Measurements from ENCODE around the gene BANF2.
"Not testable (repeated sequence)": the region's sequence is repeated elsewhere in the genome, so short reads cannot be mapped to it uniquely, and the experiment has no call there.

BANF2 gene

GRCh38 chr20:17683218-17684076, 16.3 kb upstream of the BANF2 start:
- no peak for DNase-seq

DNA sequence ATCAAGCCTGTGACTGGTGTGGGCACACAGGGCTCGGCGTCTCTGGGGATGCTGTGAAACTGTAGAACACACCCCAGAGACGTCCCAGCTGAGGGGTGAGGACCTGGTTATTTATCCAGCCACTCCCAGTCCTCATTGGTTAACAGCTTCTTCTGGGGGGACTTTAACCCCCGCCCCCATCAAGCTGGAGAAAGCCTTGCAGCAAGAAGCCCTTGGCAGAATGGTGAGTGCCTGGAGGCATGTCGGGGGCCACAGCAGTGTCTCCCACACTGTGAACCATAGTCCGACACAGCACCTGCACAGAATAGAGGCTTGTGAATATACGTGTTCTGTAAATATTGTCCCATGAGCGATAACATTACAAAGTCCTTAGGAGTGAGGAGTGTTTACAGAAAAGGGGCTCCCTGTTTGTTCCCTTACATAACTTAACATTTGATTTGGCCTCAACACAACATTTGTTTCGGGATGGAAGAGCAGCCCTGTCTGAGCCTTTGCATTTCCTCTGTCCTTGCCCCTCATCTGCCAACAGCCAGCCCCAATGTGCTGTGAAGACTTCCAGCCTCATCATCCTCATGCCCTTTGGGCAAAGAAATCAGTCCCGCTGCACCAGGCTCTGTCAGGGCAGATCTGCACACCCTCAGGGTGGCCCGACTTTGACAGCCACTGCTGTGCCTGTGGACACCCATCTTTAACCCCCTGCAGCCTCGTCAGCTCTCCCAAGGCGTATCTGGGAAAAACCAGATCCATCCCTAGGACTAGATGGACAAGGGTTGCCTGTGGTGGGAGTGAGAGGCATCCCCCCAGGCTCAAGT, 15.5 kb upstream of the BANF2 start:
- no peak for DNase-seq

- no peak for DNase-seq
Measured at GRCh38 chr20:17685168-17685567, 14.6 kb upstream of the BANF2 start.

- no peak for DNase-seq
Measured at GRCh38 chr20:17687800-17688199, 12.0 kb upstream of the BANF2 start.

DNA sequence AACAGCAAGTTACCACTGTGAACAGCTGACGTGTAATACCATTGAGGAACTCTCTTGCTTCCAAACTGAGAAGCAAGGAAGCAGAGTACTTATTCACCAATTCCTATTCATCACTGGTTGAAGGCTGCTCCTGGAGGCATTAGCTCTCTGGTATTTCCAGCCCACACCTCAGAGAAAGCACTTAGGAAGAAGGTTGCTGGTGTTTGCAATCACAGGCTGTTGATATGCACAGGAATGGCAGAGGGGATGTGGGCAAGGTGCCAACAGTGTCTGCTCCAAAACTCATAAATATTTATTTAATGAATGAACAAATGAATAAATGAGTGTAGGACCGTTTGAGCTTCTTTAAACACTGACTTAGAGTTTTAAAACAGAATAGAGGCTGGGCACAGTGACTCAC, 10.8 kb upstream of the BANF2 start:
- DNase-seq = no peak

DNA sequence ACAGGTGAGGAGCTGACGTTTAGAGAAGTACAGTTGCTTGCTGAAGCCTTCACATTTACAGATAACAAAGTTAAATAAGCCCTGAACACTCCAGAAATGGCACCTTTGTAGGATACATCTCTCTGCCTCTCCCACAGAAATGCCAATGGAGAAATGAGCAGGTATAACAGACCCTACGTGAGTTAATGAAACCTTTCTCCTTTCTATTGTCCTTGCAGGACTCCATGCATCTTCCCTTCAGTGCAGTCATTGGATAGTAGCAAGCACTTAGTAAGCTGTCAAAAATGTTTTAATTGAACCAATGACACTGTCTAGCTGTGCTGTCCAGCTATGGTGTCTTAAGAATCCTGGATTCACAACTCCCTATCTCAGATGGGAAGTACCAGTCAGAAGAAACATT, 9.6 kb upstream of the BANF2 start:
- DNase-seq = no peak

DNA sequence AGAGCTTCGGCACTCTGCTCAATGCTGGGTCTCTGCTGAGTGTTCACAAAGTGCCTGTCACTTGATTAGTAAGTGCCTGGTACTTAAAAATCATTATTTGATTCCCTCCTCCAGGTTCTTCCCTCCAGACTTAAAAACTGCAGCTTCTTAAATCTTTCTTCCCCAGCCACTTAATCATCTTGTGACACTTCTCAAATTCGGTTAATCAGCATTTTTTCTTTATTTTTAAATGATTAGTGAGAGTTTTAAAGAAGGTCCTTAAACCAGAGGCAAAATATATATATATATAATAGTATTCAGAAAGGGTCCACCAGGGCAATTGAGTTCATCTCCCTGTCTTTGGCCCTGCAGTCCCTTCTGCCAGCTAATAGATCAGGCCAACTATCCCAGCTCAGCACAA, 8.0 kb upstream of the BANF2 start:
- no peak for DNase-seq

GRCh38 chr20:17693444-17694001, 6.2 kb upstream of the BANF2 start:
- DNase-seq = no peak

DNA sequence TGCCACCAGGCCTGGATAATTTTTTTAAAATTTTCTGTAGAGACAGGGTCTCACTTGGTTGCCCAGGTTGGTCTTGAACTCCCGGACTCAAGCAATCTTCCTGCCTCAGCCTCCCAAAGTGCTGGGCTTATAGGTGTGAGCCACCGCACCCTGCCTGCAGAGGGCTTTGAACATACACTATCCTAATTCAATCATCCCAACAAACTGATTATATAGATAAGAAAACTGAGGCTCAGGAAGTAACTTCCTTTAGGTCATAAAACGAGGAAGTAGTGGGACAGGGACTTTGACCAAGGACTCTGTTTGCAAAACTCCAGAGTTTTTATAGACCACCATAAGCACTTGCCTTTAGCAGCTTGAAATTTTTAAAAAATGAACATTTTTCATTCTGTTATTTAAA, 5.0 kb upstream of the BANF2 start:
- DNase-seq = no peak

- no peak for DNase-seq
Measured at GRCh38 chr20:17696287-17696686, 3.5 kb upstream of the BANF2 start.

DNA sequence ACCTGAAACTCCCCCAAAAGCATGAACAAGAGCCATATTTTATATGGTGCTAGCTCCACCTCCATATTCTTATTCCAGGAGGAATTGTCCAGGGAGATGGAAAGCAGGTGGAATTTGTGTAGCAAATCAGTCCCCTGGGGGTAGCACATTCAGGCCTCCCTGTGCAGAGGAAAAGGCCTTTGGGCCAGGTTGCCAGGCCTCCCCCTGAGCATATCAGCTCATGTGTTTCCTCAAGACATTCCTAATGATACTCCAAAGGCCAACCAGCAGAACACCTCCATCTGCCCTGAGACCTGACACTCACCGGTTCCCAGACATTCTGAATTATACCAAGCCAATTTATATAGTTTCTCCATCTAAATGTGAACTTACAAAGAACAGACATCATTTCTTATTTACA, 2.6 kb upstream of the BANF2 start:
- DNase-seq = no peak

- DNase-seq = no peak
Measured at GRCh38 chr20:17698384-17698783, 1.4 kb upstream of the BANF2 start.

- no peak for DNase-seq
Measured at GRCh38 chr20:17700637-17701036, 871 bp downstream of the BANF2 start.

- no peak for DNase-seq
Measured at GRCh38 chr20:17701826-17702225, 2.1 kb downstream of the BANF2 start.

DNA sequence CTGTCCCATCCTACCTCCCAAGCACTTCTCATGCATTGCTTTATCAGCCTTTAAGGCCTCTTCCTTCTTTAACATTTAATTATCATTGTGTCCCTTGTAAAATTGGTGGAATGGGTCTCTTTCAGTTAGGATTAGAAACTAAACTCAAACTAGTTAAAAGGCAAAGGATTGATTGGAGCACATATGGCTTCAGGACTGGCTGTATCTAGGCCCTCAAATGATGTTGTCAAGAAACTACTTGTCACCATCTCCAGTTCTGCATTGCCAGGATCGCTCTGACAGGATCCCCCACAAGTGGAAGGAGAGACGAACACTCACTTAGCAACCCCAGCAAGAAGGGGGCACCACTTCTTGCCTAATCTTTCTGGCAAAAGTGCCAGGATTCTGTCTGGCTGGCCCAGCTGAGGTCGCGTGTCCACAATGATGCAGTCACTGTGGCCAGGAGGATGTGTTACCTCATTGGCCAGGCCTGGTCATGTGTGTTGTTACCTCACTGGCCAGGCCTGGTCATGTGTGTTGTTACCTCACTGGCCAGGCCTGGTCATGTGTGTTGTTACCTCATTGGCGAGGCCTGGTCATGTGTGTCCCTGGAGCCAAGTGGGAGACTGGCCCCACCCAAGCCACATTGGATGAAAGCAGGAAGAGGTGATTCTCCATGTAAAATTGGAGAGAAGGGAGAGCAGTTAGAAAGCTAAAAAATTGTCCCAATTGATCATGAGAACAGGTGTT, 5.0 kb downstream of the BANF2 start:
- DNase-seq = no peak

- no peak for DNase-seq
Measured at GRCh38 chr20:17705916-17706315, 6.2 kb downstream of the BANF2 start.

DNA sequence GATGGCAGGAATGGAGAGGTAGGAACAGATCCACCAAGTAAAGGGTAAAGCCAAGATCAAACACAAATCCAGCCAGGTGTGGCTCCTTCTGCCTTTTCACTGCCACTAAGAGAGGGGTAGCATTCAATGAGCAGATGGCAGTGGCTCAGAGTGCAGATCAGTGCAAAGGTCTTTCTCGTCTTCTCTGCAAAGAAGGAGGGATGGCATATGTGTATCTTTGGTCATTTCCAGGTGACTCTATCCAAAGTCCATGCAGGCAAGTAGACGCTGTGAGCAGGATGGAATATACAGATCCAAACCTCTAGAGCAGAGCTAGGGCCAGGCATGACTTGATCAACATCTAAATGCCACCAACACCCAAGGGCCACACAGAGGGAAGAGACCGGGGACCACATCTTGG, 6.9 kb downstream of the BANF2 start:
- DNase-seq = no peak

DNA sequence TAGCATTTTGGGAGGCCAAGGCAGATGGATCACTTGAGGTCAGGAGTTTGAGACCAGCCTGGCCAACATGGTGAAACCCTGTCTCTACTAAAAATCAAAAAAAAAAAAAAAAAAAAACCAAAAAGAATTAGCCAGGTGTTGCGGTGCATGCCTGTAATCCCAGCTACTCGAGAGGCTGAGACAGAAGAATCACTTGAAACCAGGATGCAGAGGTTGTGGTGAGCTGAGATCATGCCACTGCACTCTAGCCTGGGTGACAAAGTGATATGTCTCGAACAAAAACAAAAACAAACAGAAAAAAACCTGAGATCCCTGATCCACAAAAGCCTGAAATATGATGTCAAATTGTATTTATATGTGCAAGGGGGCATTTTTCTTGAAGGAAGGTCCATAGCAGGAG, 8.2 kb downstream of the BANF2 start:
- DNase-seq = not testable (repeated sequence)

DNA sequence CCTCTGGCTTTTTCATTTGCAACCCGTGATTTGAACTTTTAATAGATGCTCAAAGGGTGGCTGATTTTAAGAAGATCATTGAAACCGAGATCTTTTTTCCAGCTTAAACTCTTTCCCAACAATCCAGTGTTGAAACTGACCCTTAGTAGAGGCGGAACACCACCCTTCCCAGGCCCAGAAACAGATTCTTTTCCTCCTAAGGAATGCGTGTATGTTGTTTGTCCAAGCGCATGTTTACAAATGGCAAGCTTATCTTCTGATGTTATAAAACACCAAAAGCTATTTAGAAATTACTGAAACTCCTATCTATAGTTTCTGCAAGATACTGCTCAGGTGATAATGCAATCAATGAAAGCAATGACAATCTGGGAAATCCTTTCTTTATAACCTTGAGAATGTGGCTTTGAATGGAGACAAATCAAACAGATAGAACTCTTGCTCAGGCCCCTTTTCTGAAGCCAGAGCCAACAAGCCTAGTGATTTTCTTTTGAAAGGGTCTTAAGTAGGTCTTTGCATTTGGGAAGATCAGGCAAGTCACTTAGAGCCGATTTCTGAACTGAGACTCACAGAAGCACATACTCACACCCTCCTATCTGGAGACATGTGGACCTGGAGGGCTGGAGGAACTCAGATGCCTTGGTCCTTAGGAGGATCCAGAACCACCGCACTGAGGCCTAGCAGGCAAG, 9.1 kb downstream of the BANF2 start:
- no peak for DNase-seq

DNA sequence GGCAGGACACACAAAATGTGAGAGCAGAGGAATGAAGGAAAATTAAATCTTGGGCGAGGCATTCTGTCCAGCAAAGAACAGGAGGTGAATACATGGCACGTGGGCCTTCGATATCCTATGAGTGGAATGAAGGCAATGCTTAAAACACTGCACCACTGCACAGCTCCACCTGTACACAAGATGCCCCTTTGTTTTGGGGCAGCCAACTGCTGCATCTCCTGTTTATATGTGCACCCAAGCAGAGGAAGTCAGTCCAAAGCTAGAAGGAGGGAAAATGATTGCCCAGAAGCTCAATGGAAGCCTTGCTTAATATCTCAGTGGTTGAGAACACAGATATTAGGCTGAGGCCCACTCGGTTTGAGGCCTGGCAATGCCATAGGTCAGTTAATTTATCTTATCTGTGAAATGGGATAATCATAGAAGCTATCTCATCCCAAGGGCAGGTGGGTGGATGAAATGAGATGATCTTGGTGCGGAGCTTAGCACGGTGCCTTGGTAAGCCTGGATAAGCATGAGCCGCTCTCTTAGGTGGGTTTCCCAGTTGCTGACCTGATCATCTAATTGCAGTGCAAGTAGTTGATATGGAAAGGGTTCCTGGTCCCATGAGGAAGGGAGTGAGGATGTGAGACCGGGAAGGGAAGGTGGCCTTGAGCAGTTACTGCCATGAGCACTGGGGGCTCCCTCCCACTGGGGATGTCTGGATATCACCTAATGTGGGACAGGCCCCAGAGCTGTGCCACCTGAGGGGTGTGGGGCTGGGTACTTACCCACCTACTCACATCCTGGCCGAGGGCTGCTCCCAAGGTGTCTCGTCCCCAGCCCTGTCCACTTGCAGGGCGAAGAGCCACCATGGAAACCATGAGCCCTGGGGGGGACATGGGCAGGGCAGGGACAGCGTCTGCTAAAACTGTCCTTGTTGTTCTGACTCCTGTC, 9.9 kb downstream of the BANF2 start:
- DNase-seq = no peak

All from left hindlimb (tissue), 1 donor.